Erythroblast (primary cell): Measurements from ENCODE around the gene MERTK.
"Not testable (repeated sequence)": the region's sequence is repeated elsewhere in the genome, so short reads cannot be mapped to it uniquely, and the experiment has no call there.

Experiments
- GATA1 ChIP-seq: IDR thresholded peaks from 2 replicates; pipeline ENCODE4 v1.6.1; 2011; ENCODE audit warnings: low read depth, mild to moderate bottlenecking, control low read depth, low read length, moderate library complexity
- POLR2A ChIP-seq: IDR thresholded peaks from 2 replicates; pipeline ENCODE4 v1.6.1; 2011; ENCODE audit warnings: mild to moderate bottlenecking, low read length

- not testable (repeated sequence) for TF ChIP-seq POLR2A, GATA1
These were observed 38.4 kb upstream of the MERTK start for GRCh38 chr2:111860005-111860404.
